ENCODE results near the gene FRK.

- TF ChIP-seq, protein P1, sequence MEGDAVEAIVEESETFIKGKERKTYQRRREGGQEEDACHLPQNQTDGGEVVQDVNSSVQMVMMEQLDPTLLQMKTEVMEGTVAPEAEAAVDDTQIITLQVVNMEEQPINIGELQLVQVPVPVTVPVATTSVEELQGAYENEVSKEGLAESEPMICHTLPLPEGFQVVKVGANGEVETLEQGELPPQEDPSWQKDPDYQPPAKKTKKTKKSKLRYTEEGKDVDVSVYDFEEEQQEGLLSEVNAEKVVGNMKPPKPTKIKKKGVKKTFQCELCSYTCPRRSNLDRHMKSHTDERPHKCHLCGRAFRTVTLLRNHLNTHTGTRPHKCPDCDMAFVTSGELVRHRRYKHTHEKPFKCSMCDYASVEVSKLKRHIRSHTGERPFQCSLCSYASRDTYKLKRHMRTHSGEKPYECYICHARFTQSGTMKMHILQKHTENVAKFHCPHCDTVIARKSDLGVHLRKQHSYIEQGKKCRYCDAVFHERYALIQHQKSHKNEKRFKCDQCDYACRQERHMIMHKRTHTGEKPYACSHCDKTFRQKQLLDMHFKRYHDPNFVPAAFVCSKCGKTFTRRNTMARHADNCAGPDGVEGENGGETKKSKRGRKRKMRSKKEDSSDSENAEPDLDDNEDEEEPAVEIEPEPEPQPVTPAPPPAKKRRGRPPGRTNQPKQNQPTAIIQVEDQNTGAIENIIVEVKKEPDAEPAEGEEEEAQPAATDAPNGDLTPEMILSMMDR (IDR thresholded peaks at IDR 0.05) = no peak
- TF ChIP-seq POLR2A (IDR thresholded peaks at IDR 0.05) (no peak), EP300 (IDR thresholded peaks at IDR 0.05) (no peak)
These were observed 90.8 kb downstream of the FRK start for GRCh38 chr6:115969930-115970273.
